ENCODE results near the gene FRAT1. TPM values are rescaled to one million over a fixed set of nuclear protein-coding genes. Genes with fewer than 3 reads are reported as not detected.

FRAT1 gene
- total RNA-seq, 2 donors from 2014 or later = 3.1 to 3.3 TPM

DNA sequence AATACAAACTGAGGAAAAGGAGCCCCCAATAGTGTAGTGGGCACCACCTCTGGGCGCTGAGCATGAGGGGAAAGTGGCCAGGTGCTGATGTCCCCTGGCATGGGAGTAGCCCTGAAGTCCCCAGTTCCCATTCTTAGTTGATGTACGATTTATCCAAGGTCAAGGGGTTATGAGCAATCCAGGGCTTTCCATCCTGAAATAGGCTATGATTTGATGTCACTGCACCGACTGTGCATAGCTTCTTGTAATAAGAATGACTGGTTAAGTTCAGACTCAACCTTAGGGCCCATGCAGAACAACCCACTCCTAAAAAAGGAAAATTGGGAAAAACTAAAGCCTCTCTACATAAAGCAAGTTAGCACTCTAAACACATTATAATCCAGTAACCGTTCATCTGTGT lies 4.4 kb downstream of the FRAT1 start:
- peaks cover 2% of the 10 kb centered on the region for H3K36me3 ChIP-seq
- peaks cover 0 to 20% of the 10 kb centered on the region in 2 donors for H3K4me1 ChIP-seq
- DNase-seq (ENCODE audit: low spot score) = no peak
- TF ChIP-seq, protein P1, sequence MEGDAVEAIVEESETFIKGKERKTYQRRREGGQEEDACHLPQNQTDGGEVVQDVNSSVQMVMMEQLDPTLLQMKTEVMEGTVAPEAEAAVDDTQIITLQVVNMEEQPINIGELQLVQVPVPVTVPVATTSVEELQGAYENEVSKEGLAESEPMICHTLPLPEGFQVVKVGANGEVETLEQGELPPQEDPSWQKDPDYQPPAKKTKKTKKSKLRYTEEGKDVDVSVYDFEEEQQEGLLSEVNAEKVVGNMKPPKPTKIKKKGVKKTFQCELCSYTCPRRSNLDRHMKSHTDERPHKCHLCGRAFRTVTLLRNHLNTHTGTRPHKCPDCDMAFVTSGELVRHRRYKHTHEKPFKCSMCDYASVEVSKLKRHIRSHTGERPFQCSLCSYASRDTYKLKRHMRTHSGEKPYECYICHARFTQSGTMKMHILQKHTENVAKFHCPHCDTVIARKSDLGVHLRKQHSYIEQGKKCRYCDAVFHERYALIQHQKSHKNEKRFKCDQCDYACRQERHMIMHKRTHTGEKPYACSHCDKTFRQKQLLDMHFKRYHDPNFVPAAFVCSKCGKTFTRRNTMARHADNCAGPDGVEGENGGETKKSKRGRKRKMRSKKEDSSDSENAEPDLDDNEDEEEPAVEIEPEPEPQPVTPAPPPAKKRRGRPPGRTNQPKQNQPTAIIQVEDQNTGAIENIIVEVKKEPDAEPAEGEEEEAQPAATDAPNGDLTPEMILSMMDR (IDR thresholded peaks at IDR 0.05) = no peak
- H3K27ac ChIP-seq = no peak overlapping the region
- no peaks in the 10 kb centered on the region for H3K27me3 ChIP-seq
- H3K9me3 ChIP-seq = no peaks in the 10 kb centered on the region
- H3K4me3 ChIP-seq = no peak overlapping the region

DNA sequence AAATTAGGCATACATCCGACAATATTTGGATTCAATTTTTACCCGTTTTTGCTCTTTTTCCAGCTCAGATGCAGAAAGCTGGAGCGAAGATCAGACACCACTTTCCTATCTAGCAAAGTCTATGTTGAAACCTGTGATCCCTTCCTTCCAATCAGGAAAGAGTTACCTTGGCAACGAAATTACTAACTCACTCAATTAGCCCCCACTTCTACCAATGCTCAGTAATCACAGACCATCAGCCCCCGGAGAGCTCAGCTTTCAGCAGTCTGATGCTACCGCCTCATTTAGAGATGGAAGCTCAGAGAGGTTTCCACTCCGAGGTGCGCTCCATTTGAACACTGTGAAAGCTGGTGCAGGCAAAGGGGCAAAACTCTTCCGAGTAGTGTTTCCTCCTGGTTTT lies 6.7 kb downstream of the FRAT1 start:
- Histone ChIP-seq H3K27me3 (no peaks in the 10 kb centered on the region), H3K27ac (no peak overlapping the region), H3K9me3 (no peaks in the 10 kb centered on the region), H3K36me3 (peaks cover 10% of the 10 kb centered on the region), H3K4me3 (no peak overlapping the region), H3K4me1 (peaks cover 0 to 31% of the 10 kb centered on the region in 2 donors)
- no peak for DNase-seq (ENCODE audit: low spot score)
- TF ChIP-seq, protein P1 (IDR thresholded peaks at IDR 0.05) = no peak

DNA sequence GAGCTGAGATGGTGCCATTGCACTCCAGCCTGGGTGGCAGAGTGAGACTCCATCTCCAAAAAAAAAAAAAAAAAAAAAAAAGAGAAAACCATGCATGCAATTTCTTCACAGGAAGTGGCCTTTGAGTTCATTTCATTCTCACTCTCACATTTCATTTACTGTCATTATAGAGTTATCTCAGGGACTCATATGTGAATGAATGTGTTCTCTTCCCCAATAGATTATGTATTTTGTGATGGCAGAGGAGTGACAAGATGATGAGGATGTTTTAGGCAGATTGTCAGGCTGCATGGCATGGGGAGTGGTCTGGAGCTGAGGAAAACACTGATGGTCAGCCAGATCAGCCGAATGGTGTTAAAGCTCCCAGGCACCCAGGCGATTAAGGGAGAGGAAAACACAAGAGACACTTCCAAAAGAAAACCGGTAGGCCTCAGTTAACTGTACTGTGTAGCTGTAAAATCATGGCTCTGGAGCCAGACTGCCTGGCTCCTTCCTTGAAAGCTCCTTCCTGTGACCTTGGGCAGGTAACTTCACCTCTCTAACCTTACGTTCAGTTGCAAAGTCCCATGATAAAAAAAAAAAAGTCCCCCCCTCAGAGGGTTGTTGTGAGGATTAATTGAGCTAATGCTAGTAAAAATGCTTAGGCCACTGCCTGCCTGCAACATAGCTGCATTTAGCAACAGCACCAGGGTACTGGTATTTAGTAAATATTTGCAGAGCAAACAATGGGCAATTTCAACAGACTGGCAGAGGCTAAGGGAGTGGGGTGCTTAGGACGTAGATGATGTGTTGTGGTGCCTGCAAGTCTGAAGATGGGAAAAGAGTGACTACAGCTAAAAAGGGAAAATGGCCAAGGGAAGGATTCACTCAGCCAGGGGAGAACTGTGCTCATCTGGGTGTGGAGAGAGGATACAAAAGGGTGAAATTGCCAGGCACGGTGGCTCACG lies 8.6 kb downstream of the FRAT1 start:
- Histone ChIP-seq H3K4me1 (peaks cover 3 to 40% of the 10 kb centered on the region in 2 donors), H3K36me3 (peaks cover 10% of the 10 kb centered on the region), H3K4me3 (no peak overlapping the region), H3K9me3 (no peaks in the 10 kb centered on the region), H3K27me3 (no peaks in the 10 kb centered on the region), H3K27ac (no peak overlapping the region)
- DNase-seq (ENCODE audit: low spot score) = no peak
- TF ChIP-seq, protein P1 (IDR thresholded peaks at IDR 0.05) = no peak

DNA sequence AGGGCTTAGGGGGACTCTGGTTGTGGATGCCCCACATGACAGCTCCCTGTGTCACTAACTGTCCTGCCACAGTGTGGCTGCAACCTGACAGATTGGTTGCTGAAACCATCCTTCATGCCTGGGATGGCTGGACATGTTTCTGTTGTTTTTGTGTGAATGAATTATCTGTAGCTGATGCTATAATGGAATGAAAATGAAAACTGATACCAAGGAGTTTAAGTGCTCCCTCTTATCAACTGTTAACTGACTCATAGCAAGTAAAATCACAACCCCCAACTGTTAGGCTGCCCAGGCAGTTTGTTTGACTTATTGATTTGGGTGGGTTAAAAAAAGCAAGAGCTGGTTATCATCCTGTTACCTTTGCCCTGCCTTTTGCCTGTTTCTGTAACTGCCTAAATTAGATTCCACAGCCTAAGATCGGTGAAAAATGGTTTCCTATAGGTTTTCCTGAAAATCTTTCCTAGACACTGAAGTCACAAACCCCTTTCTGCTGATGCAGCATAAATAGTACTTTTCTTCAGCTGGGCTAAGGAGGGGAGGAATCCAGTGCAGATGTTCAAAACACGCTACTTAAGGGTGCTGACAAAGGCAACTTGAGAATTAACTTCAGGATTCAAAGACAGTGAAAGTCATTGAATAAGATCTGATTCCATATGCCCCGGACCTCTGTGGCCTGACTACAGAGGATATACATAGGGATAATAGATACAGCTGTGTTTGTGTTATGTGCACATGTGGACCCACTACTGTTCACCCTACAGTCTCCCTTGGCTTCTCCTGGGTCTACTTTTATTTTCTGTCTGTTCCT lies 9.8 kb downstream of the FRAT1 start:
- TF ChIP-seq, protein P1 (IDR thresholded peaks at IDR 0.05) = no peak
- no peaks in the 10 kb centered on the region for H3K27me3 ChIP-seq
- no peak overlapping the region for H3K27ac ChIP-seq
- no peaks in the 10 kb centered on the region for H3K9me3 ChIP-seq
- peaks cover 10% of the 10 kb centered on the region for H3K36me3 ChIP-seq
- H3K4me3 ChIP-seq = no peak overlapping the region
- peaks cover 3 to 40% of the 10 kb centered on the region in 2 donors for H3K4me1 ChIP-seq
- DNase-seq (ENCODE audit: low spot score) = no peak

DNA sequence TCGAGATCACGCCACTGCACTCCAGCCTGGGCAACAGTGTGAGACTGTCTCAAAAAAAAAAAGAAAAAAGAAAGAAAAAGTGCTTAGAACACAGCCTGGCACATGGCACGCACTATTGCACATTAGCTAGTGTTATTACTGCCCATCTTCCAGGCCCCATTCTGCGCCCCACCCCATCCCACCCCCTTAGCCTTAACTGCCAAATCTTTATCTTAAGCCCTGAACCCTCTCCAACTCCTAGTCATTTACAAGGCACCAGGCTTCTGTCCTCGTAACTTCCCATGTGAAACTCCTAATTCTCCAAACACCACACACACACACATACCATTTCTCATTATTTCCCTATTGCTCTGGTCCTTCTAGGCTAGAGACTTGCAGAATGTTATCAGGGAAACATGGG lies 10.7 kb downstream of the FRAT1 start:
- Histone ChIP-seq H3K4me1 (peaks cover 3 to 40% of the 10 kb centered on the region in 2 donors), H3K27ac (no peak overlapping the region), H3K4me3 (no peak overlapping the region), H3K27me3 (no peaks in the 10 kb centered on the region), H3K9me3 (no peaks in the 10 kb centered on the region), H3K36me3 (peaks cover 10% of the 10 kb centered on the region)
- TF ChIP-seq, protein P1 (IDR thresholded peaks at IDR 0.05) = no peak
- DNase-seq (ENCODE audit: low spot score) = no peak

All from right atrium auricular region (tissue), 2 donors.